Ectodermal cell (in vitro differentiated cells): ENCODE measurements around the gene LDAH.

ENCODE experiments used
- H3K27ac ChIP-seq: 2 replicates; pipeline ENCODE4 v1.7.0; 2013; ENCODE audit warnings: mild to moderate bottlenecking, low read depth, low read length; ENCODE audit not compliant: insufficient read depth, poor library complexity, severe bottlenecking
- H3K27me3 ChIP-seq: 2 replicates; pipeline ENCODE4 v1.7.0; 2013; ENCODE audit warnings: mild to moderate bottlenecking, low read length; ENCODE audit not compliant: insufficient read depth, control insufficient read depth, poor library complexity, severe bottlenecking
- H3K36me3 ChIP-seq: one replicate; pipeline ENCODE4 v1.7.0; 2013; ENCODE audit warnings: low read length; ENCODE audit not compliant: control insufficient read depth, insufficient read depth
- H3K4me1 ChIP-seq: one replicate; pipeline ENCODE4 v1.7.0; 2013; ENCODE audit warnings: low read length; ENCODE audit not compliant: control insufficient read depth, insufficient read depth
- H3K4me3 ChIP-seq: 2 replicates; pipeline ENCODE4 v1.7.0; 2013; ENCODE audit warnings: low read depth, low read length, control low read depth; ENCODE audit not compliant: insufficient read depth
- H3K9me3 ChIP-seq: 2 replicates; pipeline ENCODE4 v1.7.0; 2013; ENCODE audit warnings: mild to moderate bottlenecking, low read length, moderate library complexity; ENCODE audit not compliant: control insufficient read depth
- WGBS, 2 experiments: methylation state at CpG; one replicate each; pipeline ENCODE4 v1.1.7; 2013; ENCODE audit warnings: missing lambda C conversion rate in 2 of 2; 5-methylcytosine and 5-hydroxymethylcytosine counted together

Gene LDAH

GRCh38 chr2:20755132-20755800 is 67.6 kb downstream of the LDAH start:
- no peaks in the 10 kb centered on the region for H3K9me3 ChIP-seq
- H3K27ac ChIP-seq: no peak overlapping the region
- no peaks in the 10 kb centered on the region for H3K27me3 ChIP-seq
- no peaks in the 10 kb centered on the region for H3K4me1 ChIP-seq
- peaks cover 3% of the 10 kb centered on the region for H3K36me3 ChIP-seq
- H3K4me3 ChIP-seq: no peak overlapping the region

- H3K27ac ChIP-seq: no peak overlapping the region
- H3K36me3 ChIP-seq: peaks cover 3% of the 10 kb centered on the region
- 93 to 98% methylated on average over 3 of the region's 3 CpGs for WGBS, 2 experiments
- no peak overlapping the region for H3K4me3 ChIP-seq
- no peaks in the 10 kb centered on the region for H3K9me3 ChIP-seq
- no peaks in the 10 kb centered on the region for H3K27me3 ChIP-seq
- no peaks in the 10 kb centered on the region for H3K4me1 ChIP-seq
Measured at GRCh38 chr2:20752293-20752692, 70.6 kb downstream of the LDAH start.

- Histone ChIP-seq H3K27ac (no peak overlapping the region), H3K27me3 (no peaks in the 10 kb centered on the region), H3K4me1 (no peaks in the 10 kb centered on the region), H3K36me3 (peaks cover 3% of the 10 kb centered on the region), H3K4me3 (no peak overlapping the region), H3K9me3 (no peaks in the 10 kb centered on the region)
- WGBS, 2 experiments: 95 to 100% methylated on average over 1 of the region's 1 CpG
Measured at GRCh38 chr2:20747317-20747716, 75.6 kb downstream of the LDAH start.

- WGBS, 2 experiments: 52 to 60% methylated on average over 1 to 2 of the region's 2 CpGs
Measured at GRCh38 chr2:20745924-20746555, 76.9 kb downstream of the LDAH start.

GRCh38 chr2:20744366-20745335 is 78.2 kb downstream of the LDAH start:
- Histone ChIP-seq H3K27ac (no peak overlapping the region), H3K4me3 (no peak overlapping the region), H3K27me3 (no peaks in the 10 kb centered on the region), H3K9me3 (no peaks in the 10 kb centered on the region), H3K36me3 (no peaks in the 10 kb centered on the region), H3K4me1 (no peaks in the 10 kb centered on the region)
- 80 to 87% methylated on average over 2 of the region's 2 CpGs for WGBS, 2 experiments

More at GRCh38 chr2:20745924-20746555, 76.9 kb downstream of the LDAH start:
- Histone ChIP-seq H3K36me3 (peaks cover 3% of the 10 kb centered on the region), H3K27ac (no peak overlapping the region), H3K9me3 (no peaks in the 10 kb centered on the region), H3K4me1 (no peaks in the 10 kb centered on the region), H3K27me3 (no peaks in the 10 kb centered on the region), H3K4me3 (no peak overlapping the region)

DNA sequence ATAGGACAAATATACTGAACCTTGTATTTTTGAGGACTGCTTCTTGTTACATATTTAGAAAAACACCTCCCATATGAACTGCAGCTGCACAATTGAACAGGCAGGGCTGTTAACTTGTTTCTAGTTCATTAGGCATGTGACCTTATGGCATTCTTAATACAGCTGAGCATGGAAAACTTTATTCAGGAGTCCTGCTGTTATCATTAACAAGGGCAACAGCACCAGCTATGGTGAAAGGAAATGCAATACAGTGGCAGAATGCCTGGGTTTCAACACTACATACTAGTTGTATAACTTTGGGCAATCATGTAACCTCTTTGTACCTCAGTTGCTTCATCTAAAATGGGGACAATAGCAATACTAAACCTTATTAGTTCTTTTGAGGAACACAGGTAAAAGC is 84.1 kb downstream of the LDAH start:
- Histone ChIP-seq H3K4me1 (no peaks in the 10 kb centered on the region), H3K9me3 (no peaks in the 10 kb centered on the region), H3K4me3 (no peak overlapping the region), H3K36me3 (no peaks in the 10 kb centered on the region), H3K27me3 (no peaks in the 10 kb centered on the region), H3K27ac (no peak overlapping the region)

GRCh38 chr2:20737505-20737904 is 85.4 kb downstream of the LDAH start:
- Histone ChIP-seq H3K27me3 (no peaks in the 10 kb centered on the region), H3K9me3 (no peaks in the 10 kb centered on the region), H3K4me3 (no peak overlapping the region), H3K4me1 (no peaks in the 10 kb centered on the region), H3K27ac (no peak overlapping the region), H3K36me3 (no peaks in the 10 kb centered on the region)
- WGBS, 2 experiments: 92 to 96% methylated on average over 3 of the region's 3 CpGs

- Histone ChIP-seq H3K4me3 (no peak overlapping the region), H3K27ac (peak overlapping the region; percentile 67), H3K9me3 (no peaks in the 10 kb centered on the region), H3K27me3 (no peaks in the 10 kb centered on the region), H3K36me3 (no peaks in the 10 kb centered on the region), H3K4me1 (peaks cover 9% of the 10 kb centered on the region)
- 85 to 89% methylated on average over 4 of the region's 4 CpGs for WGBS, 2 experiments
Measured at GRCh38 chr2:20728114-20728758, 94.7 kb downstream of the LDAH start.

DNA sequence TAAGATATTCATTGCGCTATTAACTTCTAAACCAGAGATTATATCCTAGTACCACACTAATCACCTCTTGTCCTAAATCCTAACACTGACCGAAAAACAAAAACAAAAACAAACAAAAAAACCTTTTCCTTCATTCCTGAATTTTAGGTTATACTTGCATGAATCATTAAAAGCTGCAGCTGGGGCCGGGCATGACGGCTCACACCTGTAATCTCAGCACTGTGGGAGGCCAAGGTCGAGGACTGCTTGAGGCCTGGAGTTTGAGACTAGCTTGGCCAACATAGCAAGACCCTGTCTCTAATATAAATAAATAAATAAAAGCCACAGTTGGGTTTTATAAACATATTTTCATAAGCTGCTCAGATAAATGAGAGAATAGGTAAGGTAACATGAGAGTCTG is 96.0 kb downstream of the LDAH start:
- Histone ChIP-seq H3K27me3 (no peaks in the 10 kb centered on the region), H3K4me3 (no peak overlapping the region), H3K9me3 (no peaks in the 10 kb centered on the region), H3K4me1 (peaks cover 9% of the 10 kb centered on the region), H3K27ac (no peak overlapping the region), H3K36me3 (no peaks in the 10 kb centered on the region)
- WGBS, 2 experiments: 92 to 95% methylated on average over 5 of the region's 5 CpGs

GRCh38 chr2:20725782-20726181 is 97.1 kb downstream of the LDAH start:
- H3K27me3 ChIP-seq: no peaks in the 10 kb centered on the region
- H3K36me3 ChIP-seq: no peaks in the 10 kb centered on the region
- WGBS, 2 experiments: 97 to 99% methylated on average over 2 of the region's 2 CpGs
- H3K4me3 ChIP-seq: no peak overlapping the region
- peaks cover 9% of the 10 kb centered on the region for H3K4me1 ChIP-seq
- H3K9me3 ChIP-seq: no peaks in the 10 kb centered on the region
- no peak overlapping the region for H3K27ac ChIP-seq
